DMS53 (cell line): ENCODE data around the gene RFLNA.

ENCODE experiments used
- DNase-seq: peaks from one replicate; lab custom pipeline; 2025; lab: John Stamatoyannopoulos, UW

The RFLNA gene

GRCh38 chr12:124294780-124295341, at the start of gene RFLNA:
Gene RFLNA (plus strand): TSS chr12:124295093. CDS start chr12:124295430, 337 bp downstream.
- no peak for DNase-seq

- no peak for DNase-seq
Observed at GRCh38 chr12:124247331-124247730, 47.6 kb upstream of the RFLNA start.

- no peak for DNase-seq
Observed at GRCh38 chr12:124248941-124249825, 45.7 kb upstream of the RFLNA start.

- DNase-seq: no peak
Observed at GRCh38 chr12:124251186-124251585, 43.7 kb upstream of the RFLNA start.

GRCh38 chr12:124252964-124253363, 41.9 kb upstream of the RFLNA start:
- no peak for DNase-seq

GRCh38 chr12:124254126-124254525, 40.8 kb upstream of the RFLNA start:
- DNase-seq: no peak

GRCh38 chr12:124259154-124260066, 35.5 kb upstream of the RFLNA start:
- DNase-seq: no peak

GRCh38 chr12:124261885-124262284, 33.0 kb upstream of the RFLNA start:
- no peak for DNase-seq

GRCh38 chr12:124264089-124264795, 30.7 kb upstream of the RFLNA start:
- DNase-seq: no peak

- no peak for DNase-seq
Observed at GRCh38 chr12:124264879-124265278, 30.0 kb upstream of the RFLNA start.

GRCh38 chr12:124267205-124267778, 27.6 kb upstream of the RFLNA start:
- no peak for DNase-seq

GRCh38 chr12:124270671-124271070, 24.2 kb upstream of the RFLNA start:
- no peak for DNase-seq

- DNase-seq: peak; percentile 63
Observed at GRCh38 chr12:124273630-124274029, 21.3 kb upstream of the RFLNA start.

GRCh38 chr12:124276337-124276736, 18.6 kb upstream of the RFLNA start:
- no peak for DNase-seq

GRCh38 chr12:124277394-124278241, 17.3 kb upstream of the RFLNA start:
- peak; percentile 14 for DNase-seq

- peak; percentile 27 for DNase-seq
Observed at GRCh38 chr12:124278389-124279101, 16.3 kb upstream of the RFLNA start.

- DNase-seq: no peak
Observed at GRCh38 chr12:124279315-124279714, 15.6 kb upstream of the RFLNA start.

GRCh38 chr12:124279846-124280360, 15.0 kb upstream of the RFLNA start:
- DNase-seq: peak; percentile 42

GRCh38 chr12:124281309-124281708, 13.6 kb upstream of the RFLNA start:
- no peak for DNase-seq

GRCh38 chr12:124282287-124282686, 12.6 kb upstream of the RFLNA start:
- DNase-seq: no peak
